K562 (cell line): ENCODE results near the gene PKD1L1. TPM values are rescaled to one million over a fixed set of nuclear protein-coding genes. Genes with fewer than 3 reads are reported as not detected.

ENCODE experiments used
- ATAC-seq: fragments of 200-7000 bp; cut with Tn5 transposase; 3 replicates; pipeline ENCODE4 v1.9.1; 2020; ENCODE audit warnings: moderate library complexity
- BruUV-seq: library from RNA; stranded (reverse); fragments of 400-500 nt; replicated peaks from 2 replicates; lab custom pipeline; 2021; lab: Mats Ljungman, UMichigan
- CTCF ChIA-PET: fragments of 300-600 bp; formaldehyde crosslinking; extraction: SDS; loops from one replicate; lab custom pipeline; 2021; ENCODE audit warnings: low intra/inter-chr PET ratio; lab: Yijun Ruan, JAX
- POLR2A ChIA-PET: fragments of 300-600, 350-650 bp; sonication (Branson Sonifier 250); formaldehyde crosslinking; extraction: SDS; loops from one replicate; lab custom pipeline; 2021; ENCODE audit warnings: antibody characterized with exemption, inconsistent platforms; lab: Yijun Ruan, JAX
- DNase-seq, 4 experiments: peaks; one replicate each; pipeline versions ENCODE4 v3.0.0 to v3.0.0-alpha.2; 2011 to 2018; ENCODE audit warnings: low spot score in 3 of 4, mixed read lengths in 3 of 4; ENCODE audit errors: extremely low read depth in 1 of 4
- FAIRE-seq: peaks from 2 replicates; lab custom pipeline; 2011; peaks lifted over from hg19 to GRCh38; lab: Jason Lieb, UNC
- H2AFZ ChIP-seq: 2 replicates; pipeline ENCODE4 v1.6.0; 2011; ENCODE audit warnings: low read depth, low read length, control low read depth, inconsistent platforms
- H3K27ac ChIP-seq: fragments of 200-600 bp; 3 replicates; pipeline ENCODE4 v1.8.0; 2011; ENCODE audit warnings: low read depth, mild to moderate bottlenecking, control low read depth, inconsistent platforms, low read length, moderate library complexity, mixed read lengths; ENCODE audit errors: extremely low read depth
- H3K27me3 ChIP-seq, 2 experiments: fragments of 300-600 bp in 1 of 2; 2 replicates in 1 of 2; 3 replicates in 1 of 2; pipeline versions ENCODE4 v1.6.0 to v1.8.0; 2011; ENCODE audit warnings: inconsistent platforms in 2 of 2, low read length in 2 of 2, mild to moderate bottlenecking in 1 of 2, mixed read lengths in 1 of 2, moderate library complexity in 1 of 2; ENCODE audit not compliant: control insufficient read depth in 2 of 2, insufficient read depth in 2 of 2
- H3K36me3 ChIP-seq: fragments of 300-600 bp; 3 replicates; pipeline ENCODE4 v1.8.0; 2011; ENCODE audit warnings: mild to moderate bottlenecking, low read length, inconsistent platforms; ENCODE audit not compliant: control insufficient read depth, insufficient read depth
- H3K4me1 ChIP-seq, 2 experiments: fragments of 200-600 bp in 1 of 2; replicated peaks in 1 of 2; 2 replicates in 1 of 2; 3 replicates in 1 of 2; pipeline versions ENCODE4 v1.5.1 to v1.8.0; 2011; ENCODE audit warnings: inconsistent platforms in 2 of 2, low read length in 2 of 2, mild to moderate bottlenecking in 1 of 2, mixed read lengths in 1 of 2, moderate library complexity in 1 of 2; ENCODE audit not compliant: control insufficient read depth in 2 of 2, insufficient read depth in 2 of 2
- H3K4me2 ChIP-seq: 2 replicates; pipeline ENCODE4 v1.6.1; 2011; ENCODE audit warnings: low read length, control low read depth, inconsistent platforms, mixed read lengths; ENCODE audit not compliant: insufficient read depth
- H3K4me3 ChIP-seq: fragments of 200-600 bp; sonication (generic), shearing (Covaris generic); 2 replicates; pipeline ENCODE4 v1.5.1; 2016; ENCODE audit warnings: control low read depth, inconsistent platforms
- H3K79me2 ChIP-seq: fragments of 200-600 bp; 3 replicates; pipeline ENCODE4 v1.8.0; 2011; ENCODE audit warnings: low read length, inconsistent platforms; ENCODE audit not compliant: control insufficient read depth, insufficient read depth
- H3K9ac ChIP-seq, 2 experiments: 2 replicates each; pipeline versions ENCODE4 v1.6.0 to v1.6.1; 2011; ENCODE audit warnings: low read depth in 2 of 2, low read length in 2 of 2, control low read depth in 1 of 2, inconsistent platforms in 1 of 2, mild to moderate bottlenecking in 1 of 2, mixed read lengths in 1 of 2; ENCODE audit not compliant: insufficient read depth in 1 of 2
- H3K9me1 ChIP-seq: one replicate; pipeline ENCODE4 v1.6.0; 2011; ENCODE audit warnings: inconsistent platforms, mild to moderate bottlenecking, low read length, moderate library complexity; ENCODE audit not compliant: control insufficient read depth, insufficient read depth
- H3K9me3 ChIP-seq: replicated peaks from 2 replicates; pipeline ENCODE4 v1.5.1; 2011; ENCODE audit warnings: low read depth, low read length, inconsistent platforms; ENCODE audit not compliant: control insufficient read depth, insufficient read depth
- H4K20me1 ChIP-seq: replicated peaks from 2 replicates; pipeline ENCODE4 v1.6.1; 2011; ENCODE audit warnings: low read length, inconsistent platforms, mixed read lengths; ENCODE audit not compliant: control insufficient read depth, insufficient read depth
- CAMTA2 ChIP-seq: fragments of 250-450 bp; sonication (Bioruptor Pico); conservative IDR thresholded peaks from 2 replicates; pipeline ENCODE4 v1.5.1; 2022
- ESRRA ChIP-seq: fragments of 450-650 bp; IDR thresholded peaks from 2 replicates; pipeline ENCODE4 v1.6.1; 2014; ENCODE audit warnings: low read depth, mild to moderate bottlenecking, moderate library complexity, borderline replicate concordance
- MTA3 ChIP-seq: fragments of 450-650 bp; formaldehyde crosslinking; IDR thresholded peaks from 2 replicates; pipeline ENCODE4 v1.6.1; 2017; ENCODE audit warnings: mild to moderate bottlenecking, borderline replicate concordance
- RFX1 ChIP-seq: fragments of 450-650 bp; IDR thresholded peaks from 2 replicates; pipeline ENCODE4 v1.6.1; 2016; ENCODE audit warnings: mild to moderate bottlenecking, moderate library complexity
- SAFB ChIP-seq: fragments of 200-400 bp; formaldehyde crosslinking; IDR thresholded peaks from 2 replicates; pipeline ENCODE4 v1.6.1; 2017; ENCODE audit warnings: low read depth, low read length, borderline replicate concordance
- TRIM28 ChIP-seq: fragments of 450-650 bp; IDR thresholded peaks from 2 replicates; pipeline ENCODE4 v1.6.1; 2017
- WGBS: fragments of 100-300 bp; shearing (Covaris generic); methylation state at CpG from one replicate; pipeline ENCODE4 v1.1.6; 2016; ENCODE audit warnings: low coverage, mixed read lengths; ENCODE audit not compliant: insufficient coverage; ENCODE audit errors: missing lambda C conversion rate; 5-methylcytosine and 5-hydroxymethylcytosine counted together
- in situ Hi-C: fragments of 300-500 bp; cut with MboI; formaldehyde crosslinking; loops from 4 replicates; pipeline ENCODE4 v1.15.0; 2018; ENCODE audit warnings: inconsistent platforms, mixed read lengths
- intact Hi-C: fragments of 100-400 bp; cut with micrococcal nuclease; formaldehyde crosslinking; loops from 2 replicates; pipeline ENCODE4 v1.14.2; 2022
- polyA plus RNA-seq, 8 experiments: library from polyadenylated mRNA; depleted of rRNA in 4 of 8; stranded (reverse) in 5 of 8; unstranded in 3 of 8; fragments of >200 nt; fragmentation: Nextera tagmentation in 2 of 8; fragmentation: Illumina TruSeq in 1 of 8; extraction: Ambion mirVana in 2 of 8; extraction: Trizol in 1 of 8; gene quantifications; 2 replicates each; pipeline versions ENCODE4 v1.2.1 to v1.2.3, GENCODE V29; 2011 to 2014; ENCODE audit warnings: inconsistent platforms in 1 of 8, missing spikeins in 1 of 8
- total RNA-seq, 7 experiments: library from RNA; depleted of rRNA in 6 of 7; stranded (reverse); fragments of >200 nt in 6 of 7; fragmentation: Illumina TruSeq in 2 of 7; extraction: Trizol in 2 of 7; gene quantifications; 2 replicates each; pipeline versions ENCODE4 v1.2.1 to v1.2.3, GENCODE V29; 2011 to 2021; ENCODE audit warnings: low replicate concordance in 1 of 7

Gene PKD1L1
- total and polyA plus RNA-seq, 9 of the 15 experiments (the other 6 are each of a cell fraction or from before 2014, with no cell fraction given) = 0.01 to 0.02 TPM; not detected in 7

DNA sequence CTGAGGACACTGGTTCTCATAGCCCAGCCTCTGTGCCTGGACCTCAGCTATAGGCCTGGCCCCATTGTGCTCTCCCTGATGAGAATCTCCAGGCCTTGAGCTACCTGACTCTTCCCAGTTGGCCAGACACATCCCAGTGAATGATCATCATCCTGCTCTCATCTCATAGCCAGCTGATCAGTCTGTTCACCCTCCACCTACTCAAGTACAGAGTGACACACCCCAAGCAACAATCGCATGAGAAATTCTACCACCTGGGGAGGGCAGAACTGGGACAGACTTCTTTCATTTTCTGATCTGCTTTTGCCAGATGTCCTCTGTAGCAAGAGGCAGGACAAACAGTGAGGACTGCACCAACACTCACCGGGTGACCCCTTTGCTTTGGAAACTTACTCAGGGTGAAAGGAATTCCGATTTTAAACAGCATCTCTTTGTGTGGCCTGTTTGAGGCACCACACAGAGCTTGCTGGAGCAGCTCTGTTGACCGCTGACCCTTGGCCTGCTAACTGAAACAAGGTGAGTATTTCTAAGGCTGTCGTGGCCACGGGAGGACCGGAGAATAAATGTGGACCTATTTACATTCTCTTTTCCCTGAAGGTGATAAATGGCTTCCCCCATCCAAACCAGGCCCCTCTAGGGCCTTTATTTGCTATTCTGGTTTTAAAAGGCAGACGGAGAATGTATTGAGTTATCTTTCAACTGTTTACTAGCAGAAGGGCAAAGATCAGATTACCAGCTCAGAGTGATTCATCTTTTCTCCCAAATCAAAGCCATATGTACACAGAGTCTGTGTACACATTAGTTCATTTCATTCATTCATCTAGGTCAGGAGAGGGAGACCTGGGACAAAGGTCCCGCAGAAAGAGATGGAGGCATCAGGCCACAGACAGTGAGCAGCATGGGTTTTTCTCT, 184.9 kb downstream of the PKD1L1 start (continued):
- TF ChIP-seq SAFB = no peak
- TF ChIP-seq MTA3 = no peak
- TF ChIP-seq CAMTA2 (CRISPR knock-in tag) = no peak
- no peak for TF ChIP-seq ESRRA

DNA sequence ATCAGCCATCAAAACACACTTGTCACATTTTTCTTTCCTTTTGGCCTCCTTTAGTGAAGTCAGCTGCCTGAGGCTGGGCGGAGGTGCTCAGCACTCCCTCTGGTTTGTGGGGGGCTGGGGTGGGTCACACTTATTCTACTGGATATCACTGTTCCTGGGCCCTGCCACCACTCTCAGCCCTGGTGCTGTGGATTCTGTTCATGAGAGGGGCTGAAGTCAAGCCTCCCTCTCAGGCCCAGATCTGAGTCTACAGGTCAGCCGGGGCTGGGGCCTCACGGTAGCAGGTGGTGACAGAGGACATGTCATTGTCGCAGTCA, 185.6 kb downstream of the PKD1L1 start:
- ChIA-PET POLR2A (interaction anchor here (1.0 kb wide), 1 partner anchor 12 kb away, joined by 3 read pairs; no protein-coding TSS in a partner anchor), CTCF (no interaction called here)
- H4K20me1 ChIP-seq = no peaks in the 10 kb centered on the region
- H3K9ac ChIP-seq = no peak overlapping the region
- H3K4me1 ChIP-seq = no peaks in the 10 kb centered on the region
- H3K9me1 ChIP-seq = no peaks in the 10 kb centered on the region
- no peaks in the 10 kb centered on the region for H3K79me2 ChIP-seq
- H3K9me3 ChIP-seq = no peaks in the 10 kb centered on the region
- FAIRE-seq = no peak
- intact Hi-C loops (no loop called here), in situ Hi-C loops (no loop called here)
- DNase-seq = no peak
- H3K4me2 ChIP-seq = no peak overlapping the region
- H3K4me3 ChIP-seq = no peak overlapping the region
- no peak for TF ChIP-seq TRIM28
- TF ChIP-seq RFX1 = no peak
- 8% methylated on average over 1 of the region's 4 CpGs for WGBS
- no peak overlapping the region for H2AFZ ChIP-seq
- H3K27ac ChIP-seq = no peak overlapping the region
- H3K27me3 ChIP-seq = peaks cover 0 to 8% of the 10 kb centered on the region in 2 experiments; a peak in 4 of 5 replicates
- BruUV-seq = no TSS peak
- no peaks in the 10 kb centered on the region for H3K36me3 ChIP-seq
- no peak for ATAC-seq
